ENCODE results near the gene SINHCAF.

Gene SINHCAF

GRCh38 chr12:31234053-31234840 is 91.7 kb downstream of the SINHCAF start:
- Histone ChIP-seq H3F3A (ENCODE audit: control insufficient read depth, insufficient read depth) (no peaks in the 10 kb centered on the region), H3K79me2 (ENCODE audit: control insufficient read depth, low read length) (no peaks in the 10 kb centered on the region), H3K4me3 (ENCODE audit: low read length) (no peak overlapping the region), H3K27ac (ENCODE audit: low read depth, low read length) (no peak overlapping the region), H3K4me1 (ENCODE audit: control insufficient read depth, low read length) (peaks cover 13% of the 10 kb centered on the region), H3K9me3 (ENCODE audit: control insufficient read depth, insufficient read depth, low read length) (no peaks in the 10 kb centered on the region), H3K27me3 (ENCODE audit: control insufficient read depth, low read length) (peaks cover 12% of the 10 kb centered on the region; the same call in 1 of the 2 replicates), H3K9me2 (replicated peaks; ENCODE audit: control insufficient read depth, low read length) (no peaks in the 10 kb centered on the region), H3K4me2 (ENCODE audit: low read length) (no peak overlapping the region), H3K36me3 (ENCODE audit: control insufficient read depth, low read length) (no peaks in the 10 kb centered on the region), H4K20me1 (ENCODE audit: control insufficient read depth, insufficient read depth, low read depth, low read length) (no peaks in the 10 kb centered on the region)
- no peak for TF ChIP-seq EZH2phosphoT487 (IDR thresholded peaks at IDR 0.05; ENCODE audit: borderline replicate concordance, low read length)
- no peak for TF ChIP-seq CTCF (IDR thresholded peaks at IDR 0.05; ENCODE audit: low read depth, low read length, poor library complexity, severe bottlenecking)

GRCh38 chr12:31233061-31233730 is 92.8 kb downstream of the SINHCAF start:
- H3K9me3 ChIP-seq (ENCODE audit: control insufficient read depth, insufficient read depth, low read length), result no peaks in the 10 kb centered on the region
- H4K20me1 ChIP-seq (ENCODE audit: control insufficient read depth, insufficient read depth, low read depth, low read length), result no peaks in the 10 kb centered on the region
- H3K79me2 ChIP-seq (ENCODE audit: control insufficient read depth, low read length), result no peaks in the 10 kb centered on the region
- no peak overlapping the region for H3K4me3 ChIP-seq (ENCODE audit: low read length)
- no peak for TF ChIP-seq CTCF (IDR thresholded peaks at IDR 0.05; ENCODE audit: low read depth, low read length, poor library complexity, severe bottlenecking)
- no peak for TF ChIP-seq EZH2phosphoT487 (IDR thresholded peaks at IDR 0.05; ENCODE audit: borderline replicate concordance, low read length)
- no peaks in the 10 kb centered on the region for H3K36me3 ChIP-seq (ENCODE audit: control insufficient read depth, low read length)
- no peak overlapping the region for H3K4me2 ChIP-seq (ENCODE audit: low read length)
- H3K27me3 ChIP-seq (ENCODE audit: control insufficient read depth, low read length), result peaks cover 12% of the 10 kb centered on the region; the same call in 1 of the 2 replicates
- no peak overlapping the region for H3K27ac ChIP-seq (ENCODE audit: low read depth, low read length)
- no peaks in the 10 kb centered on the region for H3F3A ChIP-seq (ENCODE audit: control insufficient read depth, insufficient read depth)
- H3K9me2 ChIP-seq (replicated peaks; ENCODE audit: control insufficient read depth, low read length), result no peaks in the 10 kb centered on the region
- peaks cover 9% of the 10 kb centered on the region for H3K4me1 ChIP-seq (ENCODE audit: control insufficient read depth, low read length)

- Histone ChIP-seq H3K4me3 (ENCODE audit: low read length) (no peak overlapping the region), H3K9me3 (ENCODE audit: control insufficient read depth, insufficient read depth, low read length) (no peaks in the 10 kb centered on the region), H3K4me1 (ENCODE audit: control insufficient read depth, low read length) (peaks cover 8% of the 10 kb centered on the region), H3F3A (ENCODE audit: control insufficient read depth, insufficient read depth) (no peaks in the 10 kb centered on the region), H3K27ac (ENCODE audit: low read depth, low read length) (no peak overlapping the region), H4K20me1 (ENCODE audit: control insufficient read depth, insufficient read depth, low read depth, low read length) (no peaks in the 10 kb centered on the region), H3K4me2 (ENCODE audit: low read length) (no peak overlapping the region), H3K79me2 (ENCODE audit: control insufficient read depth, low read length) (no peaks in the 10 kb centered on the region), H3K9me2 (replicated peaks; ENCODE audit: control insufficient read depth, low read length) (no peaks in the 10 kb centered on the region), H3K27me3 (ENCODE audit: control insufficient read depth, low read length) (peaks cover 9% of the 10 kb centered on the region; the same call in 1 of the 2 replicates), H3K36me3 (ENCODE audit: control insufficient read depth, low read length) (no peaks in the 10 kb centered on the region)
- TF ChIP-seq CTCF (IDR thresholded peaks at IDR 0.05; ENCODE audit: low read depth, low read length, poor library complexity, severe bottlenecking) (no peak), EZH2phosphoT487 (IDR thresholded peaks at IDR 0.05; ENCODE audit: borderline replicate concordance, low read length) (no peak)
These were observed 93.5 kb downstream of the SINHCAF start for GRCh38 chr12:31232361-31232965.
